H1 (cell line): ENCODE results near the gene FREM1. TPM values are rescaled to one million over a fixed set of nuclear protein-coding genes. Genes with fewer than 3 reads are reported as not detected.

Experiments
- CTCF ChIA-PET: fragments of 300-600 bp; sonication (Branson Sonifier 250); formaldehyde crosslinking; loops from one replicate; lab custom pipeline; 2021; ENCODE audit not compliant: partially characterized antibody; lab: Charles Lee
- POLR2A ChIA-PET: fragments of 300-600 bp; sonication (Branson Sonifier 250); formaldehyde crosslinking; loops from one replicate; lab custom pipeline; 2021; ENCODE audit warnings: inconsistent platforms; ENCODE audit not compliant: partially characterized antibody; lab: Charles Lee
- DNase-seq, 2 experiments: peaks; one replicate each; pipeline versions ENCODE4 v3.0.0 to v3.0.0-alpha.2; 2010 to 2022; ENCODE audit warnings: low spot score in 2 of 2, low read depth in 1 of 2, mixed read lengths in 1 of 2
- FAIRE-seq: peaks from 2 replicates; lab custom pipeline; 2011; peaks lifted over from hg19 to GRCh38; lab: Jason Lieb, UNC
- H2AFZ ChIP-seq: 2 replicates; pipeline ENCODE4 v1.8.1; 2012; ENCODE audit warnings: low read length, inconsistent platforms
- H2AK5ac ChIP-seq: 2 replicates; pipeline ENCODE4 v1.6.1; 2013; ENCODE audit warnings: low read depth, low read length
- H2BK120ac ChIP-seq: replicated peaks from 2 replicates; pipeline ENCODE3; 2013; ENCODE audit warnings: low read depth, low read length, inconsistent platforms
- H2BK12ac ChIP-seq: 2 replicates; pipeline ENCODE4 v1.6.1; 2013; ENCODE audit warnings: low read depth, low read length
- H2BK15ac ChIP-seq: 2 replicates; pipeline ENCODE4 v1.6.1; 2013; ENCODE audit warnings: low read length
- H2BK20ac ChIP-seq: 2 replicates; pipeline ENCODE4 v1.6.1; 2013; ENCODE audit warnings: low read length
- H2BK5ac ChIP-seq: 2 replicates; pipeline ENCODE4 v1.6.1; 2013; ENCODE audit warnings: low read depth, low read length
- H3K14ac ChIP-seq: 2 replicates; pipeline ENCODE4 v1.6.1; 2013; ENCODE audit warnings: inconsistent platforms; ENCODE audit not compliant: insufficient read length
- H3K18ac ChIP-seq: 2 replicates; pipeline ENCODE4 v1.6.1; 2013; ENCODE audit warnings: low read length; ENCODE audit errors: extremely low read depth
- H3K23ac ChIP-seq: 2 replicates; pipeline ENCODE4 v1.6.1; 2013; ENCODE audit warnings: inconsistent platforms; ENCODE audit not compliant: insufficient read length
- H3K23me2 ChIP-seq: 2 replicates; pipeline ENCODE4 v1.6.1; 2013; ENCODE audit warnings: low read depth, low read length
- H3K27ac ChIP-seq: 2 replicates; pipeline ENCODE4 v1.6.1; 2011; ENCODE audit warnings: low read depth, low read length, inconsistent platforms
- H3K27me3 ChIP-seq, 4 experiments: replicated peaks in 1 of 4; 1 replicate in 1 of 4; 2 replicates in 3 of 4; pipeline versions ENCODE4 v1.6.1 to v1.8.1; 2011 to 2013; ENCODE audit warnings: low read length in 3 of 4, mild to moderate bottlenecking in 3 of 4, inconsistent platforms in 2 of 4, mixed read lengths in 2 of 4, moderate library complexity in 1 of 4; ENCODE audit not compliant: control insufficient read depth in 3 of 4, insufficient read depth in 3 of 4; ENCODE audit errors: extremely low read depth in 1 of 4
- H3K36me3 ChIP-seq, 4 experiments: 2 replicates each; pipeline versions ENCODE4 v1.6.1 to v1.8.1; 2011 to 2013; ENCODE audit warnings: mild to moderate bottlenecking in 4 of 4, low read length in 3 of 4, moderate library complexity in 2 of 4, control low read depth in 1 of 4, inconsistent platforms in 1 of 4; ENCODE audit not compliant: insufficient read depth in 4 of 4, control insufficient read depth in 2 of 4
- H3K4ac ChIP-seq: replicated peaks from 2 replicates; pipeline ENCODE3; 2013; ENCODE audit warnings: low read length, low read depth, mixed read lengths, inconsistent platforms; ENCODE audit not compliant: insufficient read length
- H3K4me1 ChIP-seq, 4 experiments: replicated peaks in 1 of 4; 1 replicate in 1 of 4; 2 replicates in 3 of 4; pipeline versions ENCODE4 v1.6.1 to v1.8.1; 2011 to 2013; ENCODE audit warnings: low read length in 3 of 4, inconsistent platforms in 2 of 4, mixed read lengths in 1 of 4; ENCODE audit not compliant: insufficient read depth in 4 of 4, control insufficient read depth in 3 of 4
- H3K4me2 ChIP-seq, 2 experiments: 2 replicates each; pipeline versions ENCODE4 v1.6.1 to v1.8.1; 2011 to 2013; ENCODE audit warnings: low read depth in 2 of 2, low read length in 2 of 2, control low read depth in 1 of 2, inconsistent platforms in 1 of 2, mild to moderate bottlenecking in 1 of 2; ENCODE audit not compliant: insufficient read depth in 1 of 2
- H3K4me3 ChIP-seq, 4 experiments: fragments of 200-600, 300-600 bp in 1 of 4; sonication (generic), shearing (Covaris generic), sonication (Bioruptor Twin) in 1 of 4; 2 replicates each; pipeline versions ENCODE4 v1.5.1 to v1.8.1; 2011 to 2016; ENCODE audit warnings: low read length in 4 of 4, low read depth in 3 of 4, control low read depth in 2 of 4, inconsistent platforms in 2 of 4, mild to moderate bottlenecking in 2 of 4, mixed read lengths in 1 of 4, moderate library complexity in 1 of 4; ENCODE audit not compliant: insufficient read depth in 2 of 4; ENCODE audit errors: extremely low read depth in 1 of 4
- H3K56ac ChIP-seq: replicated peaks from 2 replicates; pipeline ENCODE3; 2013; ENCODE audit warnings: low read depth, mild to moderate bottlenecking, mixed read lengths, low read length, inconsistent platforms; ENCODE audit not compliant: insufficient read length
- H3K79me1 ChIP-seq: 2 replicates; pipeline ENCODE4 v1.6.1; 2013; ENCODE audit warnings: low read depth, low read length, control low read depth
- H3K79me2 ChIP-seq, 2 experiments: 2 replicates each; pipeline versions ENCODE4 v1.6.1 to v1.8.1; 2012 to 2013; ENCODE audit warnings: low read length in 2 of 2, mild to moderate bottlenecking in 2 of 2, inconsistent platforms in 1 of 2; ENCODE audit not compliant: insufficient read depth in 2 of 2, control insufficient read depth in 1 of 2
- H3K9ac ChIP-seq, 4 experiments: replicated peaks in 1 of 4; 1 replicate in 1 of 4; 2 replicates in 3 of 4; pipeline versions ENCODE4 v1.6.1 to v1.8.1; 2011 to 2013; ENCODE audit warnings: low read depth in 3 of 4, low read length in 3 of 4, control low read depth in 2 of 4, mild to moderate bottlenecking in 2 of 4, moderate library complexity in 2 of 4, inconsistent platforms in 1 of 4; ENCODE audit errors: extremely low read depth in 1 of 4
- H3K9me3 ChIP-seq, 2 experiments: 2 replicates each; pipeline versions ENCODE4 v1.6.1 to v1.8.1; 2012 to 2013; ENCODE audit warnings: mild to moderate bottlenecking in 2 of 2, moderate library complexity in 2 of 2, control low read depth in 1 of 2, inconsistent platforms in 1 of 2, low read depth in 1 of 2, low read length in 1 of 2, mixed read lengths in 1 of 2; ENCODE audit not compliant: insufficient read depth in 2 of 2
- H4K20me1 ChIP-seq, 2 experiments: replicated peaks in 1 of 2; 2 replicates each; pipeline versions ENCODE3 to v1.8.1; 2011 to 2013; ENCODE audit warnings: inconsistent platforms in 2 of 2, low read length in 2 of 2, mild to moderate bottlenecking in 1 of 2; ENCODE audit not compliant: insufficient read depth in 2 of 2, control insufficient read depth in 1 of 2
- H4K5ac ChIP-seq: 2 replicates; pipeline ENCODE4 v1.6.1; 2013; ENCODE audit warnings: low read length, low read depth, mixed read lengths, inconsistent platforms; ENCODE audit not compliant: insufficient read length
- H4K8ac ChIP-seq: 2 replicates; pipeline ENCODE4 v1.8.0; 2013; ENCODE audit warnings: mild to moderate bottlenecking, moderate library complexity, low read length, inconsistent platforms; ENCODE audit not compliant: insufficient read depth; ENCODE audit errors: extremely low read depth
- H4K91ac ChIP-seq: replicated peaks from 2 replicates; pipeline ENCODE3; 2013; ENCODE audit warnings: low read length, mixed read lengths, inconsistent platforms; ENCODE audit not compliant: insufficient read length
- HDAC2 ChIP-seq, 2 experiments: fragments of 300-600 bp in 1 of 2; sonication (generic) in 1 of 2; IDR thresholded peaks; 2 replicates each; pipeline ENCODE4 v1.6.1; 2011 to 2012; ENCODE audit warnings: low read depth in 2 of 2, low read length in 2 of 2, mild to moderate bottlenecking in 2 of 2, moderate library complexity in 2 of 2, borderline replicate concordance in 1 of 2, inconsistent platforms in 1 of 2
- MAFK ChIP-seq: IDR thresholded peaks from 2 replicates; pipeline ENCODE4 v1.6.1; 2012; ENCODE audit warnings: low read depth, mild to moderate bottlenecking, improper control_type of control experiment, low read length
- SRF ChIP-seq: IDR thresholded peaks from 2 replicates; pipeline ENCODE4 v1.6.1; 2011; ENCODE audit warnings: mild to moderate bottlenecking, low read depth, low read length, moderate library complexity
- YY1 ChIP-seq: IDR thresholded peaks from 2 replicates; pipeline ENCODE4 v1.6.1; 2011; ENCODE audit warnings: low read depth, mild to moderate bottlenecking, low read length
- ZNF274 ChIP-seq: IDR thresholded peaks from 2 replicates; pipeline ENCODE4 v1.7.0; 2012; ENCODE audit warnings: low read length, borderline replicate concordance; ENCODE audit errors: extremely low read depth
- WGBS, 2 experiments: shearing (Covaris generic) in 1 of 2; methylation state at CpG; one replicate each; pipeline versions ENCODE4 v1.1.6 to v1.1.7; 2013 to 2015; ENCODE audit warnings: low lambda C conversion rate in 2 of 2, mixed read lengths in 2 of 2, inconsistent platforms in 1 of 2, low coverage in 1 of 2, missing lambda C conversion rate in 1 of 2; ENCODE audit not compliant: insufficient replicate concordance in 2 of 2, insufficient coverage in 1 of 2, insufficient read length in 1 of 2; ENCODE audit errors: extremely low coverage in 1 of 2, missing lambda C conversion rate in 1 of 2; 5-methylcytosine and 5-hydroxymethylcytosine counted together
- polyA plus RNA-seq, 7 experiments: library from polyadenylated mRNA; depleted of rRNA in 3 of 7; stranded (reverse) in 5 of 7; unstranded in 2 of 7; fragments of >200 nt in 5 of 7; fragments of 200-250 nt in 2 of 7; gene quantifications; 1 replicate in 5 of 7; 2 replicates in 1 of 7; 4 replicates in 1 of 7; pipeline versions ENCODE4 v1.2.1 to v1.2.3, GENCODE V29; 2011 to 2013; ENCODE audit warnings: missing spikeins in 2 of 7, mixed read lengths in 2 of 7
- total RNA-seq: library from RNA; stranded (reverse); fragmentation: NEBNext Ultra II Directional; extraction: Animal tissue kit (Norgen Biotek cat#: 25700); gene quantifications from 2 replicates; pipeline ENCODE4 v1.2.1, GENCODE V29; 2021
- TF ChIP-seq, protein P1 (sequence below): IDR thresholded peaks from 2 replicates; pipeline ENCODE4 v1.6.1; 2012; ENCODE audit warnings: inconsistent platforms

FREM1 gene
- total and polyA plus RNA-seq, 2 of the 8 experiments (the other 6 are each of a cell fraction or from before 2014, with no cell fraction given), result 2.6 to 3.1 TPM

DNA sequence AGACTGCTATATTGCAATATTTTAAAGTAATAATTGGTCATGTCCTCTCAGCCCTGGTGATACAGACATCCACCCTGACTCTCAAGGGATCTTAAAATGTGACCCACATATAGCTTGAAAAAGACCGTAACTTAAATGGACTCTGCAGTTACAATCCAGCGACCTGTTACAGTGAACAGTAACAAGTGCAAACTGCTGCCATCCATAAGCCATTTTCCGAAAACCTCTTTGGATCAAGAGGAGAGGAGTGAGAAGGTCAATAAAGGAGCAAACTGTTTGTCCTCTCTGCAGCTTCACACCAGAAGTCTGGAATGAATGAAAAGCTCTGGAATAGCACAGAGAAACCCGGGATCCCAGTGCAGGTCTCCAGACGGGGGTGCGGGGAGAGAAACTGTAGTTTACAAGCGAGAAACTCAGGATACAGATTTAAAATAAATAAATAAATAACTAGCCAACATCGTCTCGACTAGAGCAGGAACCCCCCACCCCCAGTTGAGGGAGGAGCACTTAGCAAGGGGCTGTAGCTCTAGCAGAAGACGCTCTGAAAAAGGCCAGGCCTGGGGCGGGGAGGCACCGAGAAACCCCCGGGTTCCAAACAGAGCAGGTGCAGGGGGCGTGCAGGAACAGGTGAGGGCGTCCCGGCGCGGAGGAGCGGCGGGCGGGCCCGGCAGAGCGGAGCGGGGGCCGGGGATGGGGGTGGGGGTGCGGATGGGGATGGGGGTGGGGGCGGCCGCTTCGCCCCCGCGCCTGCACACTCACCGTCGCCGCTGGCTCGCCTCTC lies 217.6 kb downstream of the FREM1 start:
- H2BK15ac ChIP-seq, result no peak overlapping the region
- no peak overlapping the region for H2BK20ac ChIP-seq
- ChIA-PET POLR2A (interaction anchor here (0.6 to 1.9 kb wide), 6 partner anchors 10 to 1550 kb away, joined by 3 to 9 read pairs (median 3); partner anchors contain the start of gene CER1), CTCF (interaction anchor here (0.8 to 1.9 kb wide), 10 partner anchors 14 to 79 kb away, joined by 3 to 11 read pairs (median 4); partner anchors contain the start of gene CER1)
- peaks cover 0 to 19% of the 10 kb centered on the region in 2 experiments; a peak in 2 of 4 replicates for H3K79me2 ChIP-seq
- FAIRE-seq, result peak; percentile 36
- H2BK120ac ChIP-seq, result no peak overlapping the region
- peak overlapping the region; percentile 91 to 96 for H3K4me2 ChIP-seq
- H2AK5ac ChIP-seq, result no peak overlapping the region
- no peak overlapping the region for H3K56ac ChIP-seq
- peak overlapping the region; percentile 68 to 75 (median 74) for H3K4me3 ChIP-seq
- WGBS, 2 experiments, result 5% methylated on average over 24 of the region's 35 CpGs; no CpG with 5 or more reads in 1 of the 2 experiments
- no peak overlapping the region for H3K23ac ChIP-seq
- no peak overlapping the region for H3K18ac ChIP-seq
- TF ChIP-seq ZNF274 (no peak), SRF (no peak), YY1 (no peak), MAFK (no peak), HDAC2 (IDR thresholded peaks at IDR 0.05; ENCODE audit: borderline replicate concordance in 1 of 2, low read depth in 2 of 2, low read length in 2 of 2) (no peak)
- TF ChIP-seq, protein P1, sequence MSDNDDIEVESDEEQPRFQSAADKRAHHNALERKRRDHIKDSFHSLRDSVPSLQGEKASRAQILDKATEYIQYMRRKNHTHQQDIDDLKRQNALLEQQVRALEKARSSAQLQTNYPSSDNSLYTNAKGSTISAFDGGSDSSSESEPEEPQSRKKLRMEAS, result no peak
- no peak overlapping the region for H3K27ac ChIP-seq
- no peak overlapping the region for H2BK12ac ChIP-seq
- peaks cover 0 to 2% (median under 1%) of the 10 kb centered on the region in 4 experiments; a peak in 2 of 7 replicates for H3K4me1 ChIP-seq
- H3K9me3 ChIP-seq, result no peaks in the 10 kb centered on the region
- H2BK5ac ChIP-seq, result 0 out of 2 replicates have a peak overlapping the region, but pooled peaks have one; percentile 60
- H4K5ac ChIP-seq, result no peak overlapping the region
- no peaks in the 10 kb centered on the region; the same call in 1 of the 2 replicates for H3K23me2 ChIP-seq
- peaks cover 0 to 9% (median 3%) of the 10 kb centered on the region in 4 experiments; a peak in 2 of 8 replicates for H3K36me3 ChIP-seq
- no peak overlapping the region for H2AFZ ChIP-seq
- no peak overlapping the region for H3K14ac ChIP-seq
- H4K20me1 ChIP-seq, result no peaks in the 10 kb centered on the region
- H4K8ac ChIP-seq, result peak overlapping the region; percentile 87; the same call in 1 of the 2 replicates
- no peak overlapping the region for H4K91ac ChIP-seq
- H3K27me3 ChIP-seq, result peaks cover 0 to 5% (median 3%) of the 10 kb centered on the region in 4 experiments; a peak in 1 of 7 replicates
- peak overlapping the region; percentile 49 to 72 (median 58); a peak in 6 of 7 replicates for H3K9ac ChIP-seq
- DNase-seq, result peak; percentile 2 to 62
- H3K79me1 ChIP-seq, result no peaks in the 10 kb centered on the region
- H3K4ac ChIP-seq, result no peak overlapping the region
